ENCODE data around the gene SMARCB1.

SMARCB1 gene

DNA sequence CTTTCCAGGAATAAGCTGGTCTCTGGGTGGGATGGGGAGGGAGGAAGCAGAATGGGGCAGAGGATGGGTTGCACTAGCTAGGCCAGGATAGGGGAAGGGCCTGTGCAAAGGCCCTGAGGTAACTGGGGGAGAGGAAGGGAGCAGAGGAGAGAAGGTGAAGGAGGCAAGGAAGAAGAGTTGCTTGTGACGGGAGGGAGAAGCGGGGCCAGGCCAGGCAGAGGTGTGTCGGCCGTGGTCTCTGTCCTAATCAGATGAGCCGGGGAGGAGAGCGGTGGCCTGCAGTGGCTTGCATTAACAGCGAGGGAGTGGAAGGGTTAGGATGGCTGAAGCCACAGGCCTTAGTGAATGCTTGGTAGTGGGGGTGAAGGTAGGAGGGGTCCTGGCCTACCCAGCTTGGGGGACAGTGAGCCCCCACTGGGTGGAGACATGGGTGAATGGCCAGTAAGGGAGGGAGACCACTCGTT, 58.0 kb downstream of the SMARCB1 start:
- no peaks in the 10 kb centered on the region for H3K36me3 ChIP-seq
- no peak for DNase-seq
- no peaks in the 10 kb centered on the region for H3K9me3 ChIP-seq (ENCODE audit: severe bottlenecking)
- TF ChIP-seq, protein P1, sequence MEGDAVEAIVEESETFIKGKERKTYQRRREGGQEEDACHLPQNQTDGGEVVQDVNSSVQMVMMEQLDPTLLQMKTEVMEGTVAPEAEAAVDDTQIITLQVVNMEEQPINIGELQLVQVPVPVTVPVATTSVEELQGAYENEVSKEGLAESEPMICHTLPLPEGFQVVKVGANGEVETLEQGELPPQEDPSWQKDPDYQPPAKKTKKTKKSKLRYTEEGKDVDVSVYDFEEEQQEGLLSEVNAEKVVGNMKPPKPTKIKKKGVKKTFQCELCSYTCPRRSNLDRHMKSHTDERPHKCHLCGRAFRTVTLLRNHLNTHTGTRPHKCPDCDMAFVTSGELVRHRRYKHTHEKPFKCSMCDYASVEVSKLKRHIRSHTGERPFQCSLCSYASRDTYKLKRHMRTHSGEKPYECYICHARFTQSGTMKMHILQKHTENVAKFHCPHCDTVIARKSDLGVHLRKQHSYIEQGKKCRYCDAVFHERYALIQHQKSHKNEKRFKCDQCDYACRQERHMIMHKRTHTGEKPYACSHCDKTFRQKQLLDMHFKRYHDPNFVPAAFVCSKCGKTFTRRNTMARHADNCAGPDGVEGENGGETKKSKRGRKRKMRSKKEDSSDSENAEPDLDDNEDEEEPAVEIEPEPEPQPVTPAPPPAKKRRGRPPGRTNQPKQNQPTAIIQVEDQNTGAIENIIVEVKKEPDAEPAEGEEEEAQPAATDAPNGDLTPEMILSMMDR (IDR thresholded peaks at IDR 0.05; ENCODE audit: low read depth, low read length) = no peak
- H3K27ac ChIP-seq = peak overlapping the region; percentile 98
- no peak overlapping the region for H3K4me3 ChIP-seq (ENCODE audit: low read depth, low read length)
- no peaks in the 10 kb centered on the region for H3K27me3 ChIP-seq (ENCODE audit: insufficient read depth, low read depth, severe bottlenecking)

DNA sequence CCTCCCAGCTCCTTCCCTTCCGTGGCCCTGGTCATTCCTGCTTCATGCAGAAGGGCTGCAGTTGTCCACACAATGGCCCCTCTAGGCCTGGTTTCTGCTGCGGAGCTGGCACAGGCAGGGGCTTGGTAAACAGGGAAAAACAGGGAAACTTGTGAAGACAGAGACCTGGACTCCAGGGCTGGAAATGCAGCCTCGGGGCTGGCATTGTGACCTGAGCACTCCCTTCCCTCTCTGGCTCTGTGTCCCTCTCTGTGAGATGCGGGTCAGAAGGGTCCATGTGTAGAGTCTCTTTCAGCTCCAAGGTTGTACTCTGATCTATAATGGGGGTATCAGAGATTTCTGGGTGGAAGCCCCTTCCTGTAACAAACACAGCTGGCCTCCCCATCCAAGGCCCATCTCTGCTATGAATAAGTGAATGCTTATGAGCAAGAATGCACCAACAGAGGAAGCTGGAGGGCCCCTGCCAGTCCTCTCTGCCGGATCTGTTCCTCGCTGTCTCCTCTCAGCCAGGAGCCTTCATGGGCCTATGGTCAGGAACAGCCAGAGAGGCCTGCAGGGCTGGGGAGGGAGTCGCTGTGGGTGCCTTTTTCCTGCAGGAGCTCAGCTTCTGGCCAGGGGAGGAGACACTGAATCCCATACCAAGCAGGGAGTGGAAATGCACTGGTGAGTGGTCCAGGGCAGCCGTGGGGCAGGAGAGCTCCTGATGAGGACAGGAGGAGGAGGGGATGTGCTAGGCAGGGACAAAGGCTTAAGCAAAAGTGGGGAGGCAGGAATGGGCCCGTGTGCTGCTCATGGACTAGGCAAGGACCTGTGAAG, 58.7 kb downstream of the SMARCB1 start:
- peak; percentile 38 for DNase-seq
- Histone ChIP-seq H3K36me3 (no peaks in the 10 kb centered on the region), H3K4me3 (ENCODE audit: low read depth, low read length) (no peak overlapping the region), H3K27me3 (ENCODE audit: insufficient read depth, low read depth, severe bottlenecking) (no peaks in the 10 kb centered on the region), H3K27ac (peak overlapping the region; percentile 98), H3K9me3 (ENCODE audit: severe bottlenecking) (no peaks in the 10 kb centered on the region)
- TF ChIP-seq, protein P1 (IDR thresholded peaks at IDR 0.05; ENCODE audit: low read depth, low read length) = no peak

DNA sequence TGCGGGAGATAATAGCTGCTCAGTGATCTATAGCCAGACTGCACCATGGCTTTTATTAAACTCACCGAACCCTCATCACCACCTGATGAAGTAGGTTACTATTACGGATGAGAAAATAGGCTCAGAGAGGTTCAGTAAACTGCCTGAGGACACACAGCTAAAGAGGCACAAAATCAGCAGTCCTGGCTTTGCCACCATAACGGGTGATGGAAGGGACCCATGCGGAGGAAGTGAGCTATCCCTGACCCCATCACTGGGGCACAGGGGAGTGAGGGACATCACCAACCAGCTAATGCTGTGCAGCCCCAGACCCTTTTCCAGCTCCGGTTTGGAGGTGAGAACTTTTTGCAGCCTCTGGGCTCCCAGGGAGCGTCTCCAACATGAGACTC, 59.3 kb downstream of the SMARCB1 start:
- H3K36me3 ChIP-seq = no peaks in the 10 kb centered on the region
- DNase-seq = no peak
- no peak overlapping the region for H3K4me3 ChIP-seq (ENCODE audit: low read depth, low read length)
- no peaks in the 10 kb centered on the region for H3K27me3 ChIP-seq (ENCODE audit: insufficient read depth, low read depth, severe bottlenecking)
- H3K9me3 ChIP-seq (ENCODE audit: severe bottlenecking) = no peaks in the 10 kb centered on the region
- H3K27ac ChIP-seq = peak overlapping the region; percentile 98
- TF ChIP-seq, protein P1 (IDR thresholded peaks at IDR 0.05; ENCODE audit: low read depth, low read length) = no peak

DNA sequence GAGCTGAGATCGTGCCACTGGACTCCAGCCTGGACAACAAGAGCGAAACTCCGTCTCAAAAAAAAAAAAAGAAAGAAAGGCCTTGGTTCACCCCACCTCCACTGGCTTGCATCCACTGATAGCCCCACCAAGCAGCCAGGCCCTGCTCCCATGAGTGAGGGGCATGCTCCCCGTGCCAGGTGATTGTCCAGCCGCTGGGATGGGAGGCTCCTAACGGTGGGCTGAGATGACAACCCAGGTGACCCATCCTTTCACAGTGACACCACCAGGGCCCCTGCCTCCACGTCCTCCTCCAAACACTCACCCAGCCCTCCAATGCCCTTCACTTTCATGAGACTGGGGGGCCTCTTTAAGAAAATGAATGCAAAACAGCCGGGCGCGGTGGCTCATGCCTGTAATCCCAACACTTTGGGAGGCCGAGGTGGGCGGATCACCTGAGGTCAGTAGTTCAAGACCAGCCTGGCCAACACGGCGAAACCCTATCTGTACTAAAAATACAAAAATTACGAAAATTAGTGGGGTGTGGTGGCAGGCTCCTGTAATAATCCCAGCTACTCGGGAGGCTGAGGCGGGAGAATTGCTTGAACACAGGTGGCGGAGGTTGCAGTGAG, 60.6 kb downstream of the SMARCB1 start:
- TF ChIP-seq, protein P1 (IDR thresholded peaks at IDR 0.05; ENCODE audit: low read depth, low read length) = no peak
- no peaks in the 10 kb centered on the region for H3K27me3 ChIP-seq (ENCODE audit: insufficient read depth, low read depth, severe bottlenecking)
- H3K27ac ChIP-seq = peak overlapping the region; percentile 98
- H3K9me3 ChIP-seq (ENCODE audit: severe bottlenecking) = no peaks in the 10 kb centered on the region
- no peaks in the 10 kb centered on the region for H3K36me3 ChIP-seq
- no peak overlapping the region for H3K4me3 ChIP-seq (ENCODE audit: low read depth, low read length)
- no peak for DNase-seq

DNA sequence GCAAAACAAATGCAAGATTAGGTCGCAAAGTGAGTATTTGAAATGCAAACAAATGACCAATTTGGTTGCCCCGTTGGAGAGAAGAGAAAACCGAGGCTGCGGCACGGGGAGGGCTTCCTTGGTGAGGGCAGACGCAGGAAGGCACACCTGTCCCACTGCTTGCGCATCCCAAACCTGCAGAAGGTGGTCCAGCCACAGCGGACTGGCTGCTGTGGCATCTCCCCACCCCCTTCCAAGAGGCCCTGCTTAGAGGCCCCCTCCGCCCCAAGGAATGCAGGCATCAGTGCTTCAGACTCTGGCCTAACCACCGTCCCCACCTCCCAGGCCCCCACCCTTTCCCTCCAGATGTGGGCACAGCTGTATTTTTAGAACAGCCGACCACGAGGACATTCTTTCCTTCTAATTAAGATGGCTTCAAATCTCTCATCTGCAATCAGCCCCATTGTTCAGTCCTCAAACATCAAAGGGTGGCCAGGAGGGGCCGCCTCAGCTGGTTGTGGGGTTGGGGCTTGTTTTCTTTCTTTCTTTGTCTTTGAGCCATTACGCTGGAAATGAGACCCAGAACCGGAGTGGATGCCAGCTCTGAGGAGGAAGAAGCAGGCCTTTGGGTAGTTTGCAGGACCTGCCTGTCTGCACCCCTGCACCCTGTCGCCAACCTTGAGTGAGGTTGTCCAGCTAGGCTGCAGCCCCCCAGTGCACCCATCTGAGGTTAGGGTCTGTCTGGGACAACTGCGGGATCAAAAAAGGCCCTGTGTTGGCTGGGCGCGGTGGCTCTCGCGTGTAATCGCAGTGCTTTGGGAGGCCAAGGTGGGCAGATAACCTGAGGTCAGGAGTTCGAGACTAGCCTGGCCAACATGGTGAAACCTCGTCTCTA, 61.5 kb downstream of the SMARCB1 start:
- Histone ChIP-seq H3K27ac (peak overlapping the region; percentile 77; the same call in 1 of the 2 replicates), H3K9me3 (ENCODE audit: severe bottlenecking) (no peaks in the 10 kb centered on the region), H3K36me3 (no peaks in the 10 kb centered on the region), H3K4me3 (ENCODE audit: low read depth, low read length) (no peak overlapping the region), H3K27me3 (ENCODE audit: insufficient read depth, low read depth, severe bottlenecking) (no peaks in the 10 kb centered on the region)
- no peak for DNase-seq
- TF ChIP-seq, protein P1 (IDR thresholded peaks at IDR 0.05; ENCODE audit: low read depth, low read length) = no peak

Measured in WERI-Rb-1 (cell line).